ENCODE data around the gene SUGCT. TPM values are rescaled to one million over a fixed set of nuclear protein-coding genes. Genes with fewer than 3 reads are reported as not detected.

SUGCT gene
- total RNA-seq, 6 donors from 2014 or later = 1.4 to 3.1 (median 1.7) TPM; not detected in 1

DNA sequence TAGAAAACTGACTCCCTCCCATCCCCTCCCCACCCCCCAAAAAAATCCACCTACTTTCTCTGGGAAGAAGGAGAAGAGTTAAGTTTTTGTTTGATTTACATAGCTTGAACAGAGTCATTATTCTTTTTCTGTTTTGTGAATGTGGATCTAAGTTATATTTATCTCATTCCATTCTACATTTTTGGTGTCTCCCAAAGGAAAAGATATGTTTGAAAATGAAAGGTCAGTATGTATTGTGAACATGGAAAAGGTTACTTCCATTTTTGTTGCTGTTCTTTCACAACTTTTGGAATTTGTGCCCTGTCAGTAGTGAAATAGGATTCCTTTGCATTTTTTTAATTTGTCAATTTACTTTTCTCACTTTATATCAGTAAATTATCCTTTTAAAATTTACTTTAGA is 547.9 kb downstream of the SUGCT start:
- H3K27ac ChIP-seq = no peak overlapping the region
- H3K27me3 ChIP-seq = no peaks in the 10 kb centered on the region
- H3K36me3 ChIP-seq = no peaks in the 10 kb centered on the region
- no peak overlapping the region for H3K4me3 ChIP-seq
- H3K9me3 ChIP-seq = no peaks in the 10 kb centered on the region
- ATAC-seq (ENCODE audit: low FRiP score in 2 of 2) (no peak), DNase-seq (no peak)
- H3K4me1 ChIP-seq = no peaks in the 10 kb centered on the region
- no peak for TF ChIP-seq POLR2AphosphoS5 (IDR thresholded peaks at IDR 0.05)
- TF ChIP-seq POLR2A (IDR thresholded peaks at IDR 0.05) = no peak
- no peak for TF ChIP-seq EP300 (IDR thresholded peaks at IDR 0.05)
- TF ChIP-seq, protein P1, sequence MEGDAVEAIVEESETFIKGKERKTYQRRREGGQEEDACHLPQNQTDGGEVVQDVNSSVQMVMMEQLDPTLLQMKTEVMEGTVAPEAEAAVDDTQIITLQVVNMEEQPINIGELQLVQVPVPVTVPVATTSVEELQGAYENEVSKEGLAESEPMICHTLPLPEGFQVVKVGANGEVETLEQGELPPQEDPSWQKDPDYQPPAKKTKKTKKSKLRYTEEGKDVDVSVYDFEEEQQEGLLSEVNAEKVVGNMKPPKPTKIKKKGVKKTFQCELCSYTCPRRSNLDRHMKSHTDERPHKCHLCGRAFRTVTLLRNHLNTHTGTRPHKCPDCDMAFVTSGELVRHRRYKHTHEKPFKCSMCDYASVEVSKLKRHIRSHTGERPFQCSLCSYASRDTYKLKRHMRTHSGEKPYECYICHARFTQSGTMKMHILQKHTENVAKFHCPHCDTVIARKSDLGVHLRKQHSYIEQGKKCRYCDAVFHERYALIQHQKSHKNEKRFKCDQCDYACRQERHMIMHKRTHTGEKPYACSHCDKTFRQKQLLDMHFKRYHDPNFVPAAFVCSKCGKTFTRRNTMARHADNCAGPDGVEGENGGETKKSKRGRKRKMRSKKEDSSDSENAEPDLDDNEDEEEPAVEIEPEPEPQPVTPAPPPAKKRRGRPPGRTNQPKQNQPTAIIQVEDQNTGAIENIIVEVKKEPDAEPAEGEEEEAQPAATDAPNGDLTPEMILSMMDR (IDR thresholded peaks at IDR 0.05) = no peak

DNA sequence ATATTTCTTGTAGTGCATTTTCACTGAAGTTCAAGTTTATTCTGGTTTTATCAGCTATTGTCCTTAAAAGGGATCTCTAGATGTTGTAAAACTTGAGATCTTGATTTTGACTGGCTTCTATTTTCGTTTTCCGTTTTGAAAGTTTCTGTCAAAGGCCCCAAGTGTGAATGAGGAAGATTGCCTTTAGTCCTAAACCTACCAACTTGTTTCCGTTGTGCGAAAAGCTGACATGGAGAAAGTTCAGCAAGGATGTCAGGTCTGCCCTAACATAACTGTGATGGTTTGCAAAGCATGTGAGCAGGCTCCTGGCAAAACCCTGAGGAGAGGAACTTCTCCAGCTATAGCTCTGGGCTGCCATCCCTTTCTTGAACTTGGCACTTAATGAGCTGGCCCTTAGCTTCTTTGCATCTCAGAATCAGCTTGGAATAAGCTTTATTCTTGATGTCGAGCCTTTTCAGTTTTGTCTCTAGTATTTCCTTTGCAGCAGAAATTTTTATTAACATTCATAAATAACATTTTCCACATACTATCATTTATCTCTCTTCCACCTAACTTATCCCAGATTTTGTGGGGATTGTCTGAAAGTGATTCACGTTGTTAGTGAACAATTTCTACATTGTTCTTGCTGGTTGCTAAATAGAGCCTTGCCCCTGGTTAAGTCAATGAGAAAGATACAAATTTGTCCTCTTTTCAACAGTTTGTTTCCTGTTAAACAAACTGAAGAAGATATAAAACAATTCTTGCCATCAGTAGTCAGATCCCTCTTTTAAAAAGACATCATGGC is 559.4 kb downstream of the SUGCT start:
- H3K36me3 ChIP-seq = no peaks in the 10 kb centered on the region
- H3K27me3 ChIP-seq = no peaks in the 10 kb centered on the region
- H3K4me1 ChIP-seq = no peaks in the 10 kb centered on the region
- no peak overlapping the region for H3K4me3 ChIP-seq
- no peak for ATAC-seq (ENCODE audit: low FRiP score in 2 of 2)
- H3K27ac ChIP-seq = no peak overlapping the region
- H3K9me3 ChIP-seq = no peaks in the 10 kb centered on the region
- TF ChIP-seq, protein P1 (IDR thresholded peaks at IDR 0.05) = no peak
- TF ChIP-seq EP300 (IDR thresholded peaks at IDR 0.05) (no peak), POLR2AphosphoS5 (IDR thresholded peaks at IDR 0.05) (no peak), POLR2A (IDR thresholded peaks at IDR 0.05) (no peak)
- 56 to 63% methylated on average over 6 of the region's 6 CpGs for WGBS, 2 donors
- DNase-seq = no peak

DNA sequence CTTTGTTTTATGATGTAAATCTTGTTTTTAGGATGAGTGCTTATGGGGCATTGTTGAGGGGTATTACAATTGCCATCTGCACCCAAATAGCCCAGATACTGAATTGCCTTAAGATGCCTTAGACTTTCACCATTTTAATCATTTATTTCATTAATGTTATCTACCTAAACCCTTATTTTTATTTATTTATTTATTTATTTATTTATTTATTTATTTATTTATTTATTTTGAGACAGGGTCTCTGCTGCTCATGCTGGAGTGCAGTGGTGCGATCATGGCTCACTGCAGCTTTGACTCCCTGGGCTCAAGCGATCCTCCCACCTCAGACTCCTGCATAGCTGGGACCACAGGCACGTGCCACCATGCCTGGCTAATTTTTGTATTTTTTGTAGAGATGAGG is 560.2 kb downstream of the SUGCT start:
- TF ChIP-seq POLR2AphosphoS5 (IDR thresholded peaks at IDR 0.05) (no peak), POLR2A (IDR thresholded peaks at IDR 0.05) (no peak), EP300 (IDR thresholded peaks at IDR 0.05) (no peak)
- TF ChIP-seq, protein P1 (IDR thresholded peaks at IDR 0.05) = no peak
- Histone ChIP-seq H3K27me3 (no peaks in the 10 kb centered on the region), H3K27ac (no peak overlapping the region), H3K36me3 (no peaks in the 10 kb centered on the region), H3K4me1 (no peaks in the 10 kb centered on the region), H3K9me3 (no peaks in the 10 kb centered on the region), H3K4me3 (no peak overlapping the region)
- ATAC-seq (ENCODE audit: low FRiP score in 2 of 2) (no peak), DNase-seq (no peak)
- 87 to 93% methylated on average over 3 of the region's 3 CpGs for WGBS, 2 donors

DNA sequence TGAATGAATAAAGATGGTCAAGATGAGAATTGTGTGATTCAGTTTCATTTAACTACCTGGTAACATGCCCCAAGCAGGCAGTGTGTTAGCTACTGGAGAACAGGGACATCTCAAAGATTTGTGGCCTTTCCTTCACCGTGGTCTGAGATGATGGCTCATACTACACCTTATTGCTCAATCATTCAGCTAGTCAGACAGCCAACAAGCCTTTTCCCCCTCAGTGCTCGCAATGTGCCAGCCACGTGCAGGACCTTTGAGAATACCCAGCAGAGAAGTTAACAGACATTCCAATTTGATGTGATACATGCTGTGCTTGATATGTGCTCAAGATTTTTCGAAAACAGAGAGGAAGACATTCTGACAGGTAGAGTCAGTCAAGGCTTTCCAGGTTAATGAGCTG is 562.8 kb downstream of the SUGCT start:
- Histone ChIP-seq H3K27me3 (no peaks in the 10 kb centered on the region), H3K27ac (no peak overlapping the region), H3K4me3 (no peak overlapping the region), H3K36me3 (no peaks in the 10 kb centered on the region), H3K4me1 (no peaks in the 10 kb centered on the region), H3K9me3 (no peaks in the 10 kb centered on the region)
- TF ChIP-seq EP300 (IDR thresholded peaks at IDR 0.05) (no peak), POLR2AphosphoS5 (IDR thresholded peaks at IDR 0.05) (no peak), POLR2A (IDR thresholded peaks at IDR 0.05) (no peak)
- TF ChIP-seq, protein P1 (IDR thresholded peaks at IDR 0.05) = no peak
- 89 to 90% methylated on average over 4 of the region's 4 CpGs for WGBS, 2 donors
- DNase-seq = no peak
- ATAC-seq (ENCODE audit: low FRiP score in 2 of 2) = no peak
